GM13977 (cell line): ENCODE measurements around the gene ARHGAP24.
A peak's percentile ranks its signal among the peaks of the same experiment; 100 is the strongest.

Source experiments
- DNase-seq: peaks from one replicate; pipeline ENCODE4 v3.0.0; 2012; ENCODE audit warnings: low spot score
- in situ Hi-C: fragments of 300-500 bp; cut with MboI; formaldehyde crosslinking; loops from one replicate; pipeline ENCODE4 v1.12.0; 2022; ENCODE audit warnings: low sequenced_read_pairs, low pct_unique_long_range_greater_than_20kb, mixed read lengths, inconsistent platforms; ENCODE audit not compliant: unreplicated experiment
- TF ChIP-seq, protein P1 (sequence below): IDR thresholded peaks from 2 replicates; pipeline ENCODE4 v1.5.1; 2012; ENCODE audit warnings: mild to moderate bottlenecking, control low read depth; ENCODE audit not compliant: insufficient read depth; ENCODE audit errors: extremely low read depth, missing control alignments

Gene ARHGAP24

GRCh38 chr4:85491527-85491926 is 16.6 kb downstream of the ARHGAP24 start:
- no peak for DNase-seq
- TF ChIP-seq, protein P1, sequence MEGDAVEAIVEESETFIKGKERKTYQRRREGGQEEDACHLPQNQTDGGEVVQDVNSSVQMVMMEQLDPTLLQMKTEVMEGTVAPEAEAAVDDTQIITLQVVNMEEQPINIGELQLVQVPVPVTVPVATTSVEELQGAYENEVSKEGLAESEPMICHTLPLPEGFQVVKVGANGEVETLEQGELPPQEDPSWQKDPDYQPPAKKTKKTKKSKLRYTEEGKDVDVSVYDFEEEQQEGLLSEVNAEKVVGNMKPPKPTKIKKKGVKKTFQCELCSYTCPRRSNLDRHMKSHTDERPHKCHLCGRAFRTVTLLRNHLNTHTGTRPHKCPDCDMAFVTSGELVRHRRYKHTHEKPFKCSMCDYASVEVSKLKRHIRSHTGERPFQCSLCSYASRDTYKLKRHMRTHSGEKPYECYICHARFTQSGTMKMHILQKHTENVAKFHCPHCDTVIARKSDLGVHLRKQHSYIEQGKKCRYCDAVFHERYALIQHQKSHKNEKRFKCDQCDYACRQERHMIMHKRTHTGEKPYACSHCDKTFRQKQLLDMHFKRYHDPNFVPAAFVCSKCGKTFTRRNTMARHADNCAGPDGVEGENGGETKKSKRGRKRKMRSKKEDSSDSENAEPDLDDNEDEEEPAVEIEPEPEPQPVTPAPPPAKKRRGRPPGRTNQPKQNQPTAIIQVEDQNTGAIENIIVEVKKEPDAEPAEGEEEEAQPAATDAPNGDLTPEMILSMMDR: no peak
- in situ Hi-C loops: no loop called here

- DNase-seq: no peak
- in situ Hi-C loops: no loop called here
- TF ChIP-seq, protein P1: no peak
These were observed 17.4 kb downstream of the ARHGAP24 start for GRCh38 chr4:85492336-85492735.

- in situ Hi-C loops: no loop called here
- TF ChIP-seq, protein P1: no peak
- no peak for DNase-seq
These were observed 20.7 kb downstream of the ARHGAP24 start for GRCh38 chr4:85495621-85496020.

DNA sequence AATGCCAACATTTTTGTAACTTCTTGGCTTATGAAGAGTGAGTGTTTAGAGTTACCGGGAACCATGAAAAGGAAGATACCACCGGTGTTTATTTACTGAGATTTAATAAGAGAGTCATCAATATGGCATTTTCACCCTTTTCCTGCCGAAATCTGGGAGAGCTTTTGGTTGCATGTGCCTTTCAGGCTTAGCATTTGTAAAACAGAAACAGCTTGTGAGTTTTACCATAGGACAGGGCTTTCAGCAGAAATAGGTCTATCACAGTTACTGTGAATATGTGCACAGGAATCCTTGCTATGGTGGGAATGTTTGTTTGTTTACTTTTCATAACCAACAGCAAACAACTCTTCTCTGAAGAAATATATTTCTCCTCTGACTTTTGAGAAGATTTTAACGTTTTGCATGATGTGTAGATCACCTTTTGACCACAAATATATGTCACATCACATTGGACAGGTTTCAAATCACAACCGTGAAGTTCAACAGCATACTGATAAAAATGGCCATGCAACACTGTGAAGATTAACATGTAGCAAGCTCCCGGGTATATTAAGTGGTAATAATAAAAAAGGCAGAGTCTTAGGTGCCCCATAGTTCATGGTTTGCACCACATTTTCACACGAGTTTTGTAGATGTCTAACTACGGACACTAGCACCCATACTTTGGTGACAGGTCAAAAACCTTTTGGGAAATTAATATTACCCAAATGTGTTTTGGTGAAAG is 21.3 kb downstream of the ARHGAP24 start:
- TF ChIP-seq, protein P1: no peak
- DNase-seq: no peak

DNA sequence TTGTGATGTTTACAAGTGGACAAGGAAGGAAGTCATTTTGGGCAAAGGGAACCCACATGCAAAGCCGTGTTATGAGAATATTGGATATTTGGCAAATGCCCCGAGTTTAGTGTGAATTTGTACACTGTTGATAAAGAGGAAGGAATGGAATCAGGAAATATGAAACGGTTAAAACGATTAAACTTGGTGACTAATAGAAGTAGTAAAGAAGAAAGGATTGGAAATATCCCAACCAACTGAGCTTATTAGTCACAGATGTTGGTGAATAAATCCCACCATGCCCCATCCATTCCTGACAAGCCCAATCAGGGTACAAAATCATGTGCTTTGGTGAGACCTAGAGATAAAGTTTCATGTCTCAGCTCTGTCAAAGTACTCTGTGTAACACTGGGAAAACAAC is 22.0 kb downstream of the ARHGAP24 start:
- no peak for DNase-seq
- in situ Hi-C loops: no loop called here
- TF ChIP-seq, protein P1: no peak

More for the DNA sequence above, 21.3 kb downstream of the ARHGAP24 start:
- in situ Hi-C loops: no loop called here

DNA sequence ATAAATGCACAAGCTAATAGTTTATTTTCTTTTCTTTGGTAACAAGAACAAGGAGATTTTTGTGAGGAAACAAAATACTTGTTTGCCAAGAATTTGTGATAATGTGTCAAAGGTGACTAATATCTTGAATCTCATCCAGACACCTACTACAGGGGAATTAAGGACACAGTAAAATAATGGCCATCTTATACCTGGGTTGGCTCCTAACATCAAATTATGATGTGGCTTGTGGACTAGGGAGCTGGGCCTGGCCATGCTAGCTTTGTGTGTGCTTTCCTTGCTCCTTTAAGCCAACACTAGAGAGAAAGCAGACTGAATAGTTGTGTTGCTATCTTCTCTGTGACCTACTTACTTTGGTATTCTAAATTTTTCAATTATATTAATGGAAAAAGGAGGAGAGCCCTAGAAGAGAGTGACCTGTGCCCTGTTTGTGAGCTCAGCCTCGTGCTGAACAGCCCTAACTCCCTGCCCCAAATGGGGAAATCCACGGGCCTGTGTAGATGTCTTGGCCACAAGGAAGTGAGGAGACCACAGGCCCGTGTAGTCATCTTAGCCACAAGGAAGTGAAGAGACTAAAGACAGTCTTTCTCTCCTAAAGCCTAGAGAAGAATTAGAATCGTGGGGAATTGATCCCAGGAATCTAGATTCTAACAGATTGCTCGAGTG is 23.3 kb downstream of the ARHGAP24 start:
- DNase-seq: peak; percentile 31
- TF ChIP-seq, protein P1: no peak
- in situ Hi-C loops: no loop called here
